Suppressor macrophage (primary cell): Measurements from ENCODE around the gene CARD10.
"Not testable (repeated sequence)": the region's sequence is repeated elsewhere in the genome, so short reads cannot be mapped to it uniquely, and the experiment has no call there.

Experiments used
- DNase-seq, 4 experiments: peaks; one replicate each; pipeline ENCODE4 v3.0.0-alpha.2; 2020 to 2022

Gene CARD10

DNA sequence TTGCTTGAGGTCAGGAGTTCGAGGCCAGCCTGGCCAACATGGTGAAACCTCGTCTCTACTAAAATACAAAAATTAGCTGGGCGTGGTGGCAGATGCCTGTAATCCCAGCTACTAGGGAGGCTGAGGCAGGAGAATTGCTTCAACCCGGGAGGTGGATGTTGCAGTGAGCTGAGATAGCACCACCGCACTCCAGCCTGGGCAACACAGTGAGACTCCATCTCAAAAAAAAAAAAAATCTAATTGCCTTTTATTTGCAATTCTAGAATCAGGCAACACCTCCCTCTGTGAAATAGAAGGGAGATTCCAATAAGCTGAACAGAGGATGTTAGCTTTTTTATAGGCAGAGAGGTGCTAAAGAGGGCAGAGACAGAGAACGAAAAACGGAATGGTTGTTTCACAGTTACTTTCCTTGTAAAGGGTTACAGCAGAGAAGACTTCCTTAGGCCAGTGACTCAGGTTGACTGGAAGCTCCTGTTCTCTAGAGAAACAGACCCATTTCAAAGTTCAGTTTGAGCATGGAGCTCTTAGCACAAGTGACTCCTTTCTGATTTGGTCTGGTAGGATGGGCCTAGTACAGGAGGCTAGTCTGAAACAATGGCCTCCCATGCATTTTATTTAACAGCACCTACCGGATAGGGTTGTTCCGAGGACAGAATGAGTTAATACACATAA is 8.0 kb upstream of the CARD10 start:
- DNase-seq = not testable (repeated sequence)

- no peak for DNase-seq
These were observed 7.2 kb upstream of the CARD10 start for GRCh38 chr22:37526376-37526775.

GRCh38 chr22:37525746-37526350 is 6.6 kb upstream of the CARD10 start:
- peak in 3 of 4 experiments; percentile 20 to 30 (median 23) for DNase-seq

- DNase-seq = peak; percentile 64 to 85 (median 74)
These were observed 6.0 kb upstream of the CARD10 start for GRCh38 chr22:37525073-37525745.

- DNase-seq = no peak
These were observed 3.3 kb upstream of the CARD10 start for GRCh38 chr22:37522482-37522881.

- DNase-seq = no peak
These were observed 2.1 kb upstream of the CARD10 start for GRCh38 chr22:37521236-37521739.

GRCh38 chr22:37520776-37521191 is 1.6 kb upstream of the CARD10 start:
- no peak for DNase-seq

- DNase-seq = no peak
These were observed 527 bp downstream of the CARD10 start for GRCh38 chr22:37518509-37519267.

DNA sequence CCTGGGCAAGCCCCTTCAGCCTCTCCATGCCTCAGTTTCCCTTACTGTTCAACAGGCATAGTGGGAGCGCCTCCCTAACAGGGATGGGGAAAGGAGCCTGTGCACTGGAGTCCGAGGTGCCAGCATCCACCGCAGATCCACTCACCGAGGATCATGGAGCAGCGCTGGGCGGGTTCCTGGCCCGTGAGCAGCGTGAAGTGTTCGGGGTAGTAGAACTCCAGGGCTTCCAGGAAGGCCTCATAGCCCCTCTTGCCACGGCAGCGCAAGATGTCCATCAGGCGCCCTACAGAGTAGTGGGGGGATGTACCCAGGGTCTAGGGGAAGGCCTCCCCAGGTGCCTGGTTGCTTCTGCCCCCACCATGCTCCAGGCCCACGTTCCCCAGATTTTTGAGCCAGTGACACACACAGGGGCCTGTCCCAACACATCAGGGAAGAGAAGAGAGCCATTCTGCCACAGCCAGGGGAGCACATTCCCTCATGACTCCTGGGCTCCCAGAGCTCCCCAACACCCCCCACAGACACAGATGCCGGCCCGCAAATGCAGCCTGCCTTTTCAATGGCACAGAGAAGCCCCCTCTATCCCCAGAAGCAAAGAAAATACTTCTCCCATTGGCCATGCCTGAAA is 1.3 kb downstream of the CARD10 start:
- no peak for DNase-seq

DNA sequence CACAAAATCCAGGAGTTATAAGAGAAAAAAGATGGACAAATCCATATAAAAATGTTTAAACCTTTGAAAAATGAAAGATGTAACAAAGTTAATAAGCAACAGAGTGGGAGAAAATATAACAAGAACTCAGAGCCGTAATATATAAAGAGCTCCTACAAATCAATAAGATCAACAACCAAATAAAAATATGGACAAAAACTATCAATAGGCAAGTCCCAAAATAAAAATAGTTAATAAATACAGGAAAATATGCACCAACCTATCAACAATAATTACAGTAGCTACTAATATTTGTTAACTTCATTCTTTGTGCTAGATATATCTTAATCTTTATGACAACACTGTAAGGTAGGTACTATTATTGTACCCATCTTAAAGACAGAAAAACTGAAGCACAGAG is 2.8 kb downstream of the CARD10 start:
- no peak for DNase-seq

DNA sequence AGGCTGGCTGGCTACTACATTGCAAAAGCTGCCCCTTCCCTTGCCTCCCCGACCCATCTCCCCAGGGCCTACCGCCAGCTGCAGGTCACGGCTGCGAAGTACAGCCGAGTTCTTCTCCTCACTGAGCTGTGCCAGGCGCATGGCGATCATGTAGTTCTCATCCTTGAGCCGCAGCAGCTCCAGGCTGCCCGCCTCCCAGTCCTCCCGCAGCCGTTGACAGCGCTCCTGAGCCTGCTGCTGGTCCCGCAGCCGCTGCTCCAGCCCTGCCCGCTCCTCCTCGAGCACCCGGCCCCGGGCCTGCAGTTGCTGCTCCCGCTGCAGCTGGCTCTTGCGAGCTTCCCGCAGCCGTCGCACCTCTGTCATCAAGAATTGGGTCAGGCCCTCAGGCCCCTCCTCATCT is 3.3 kb downstream of the CARD10 start:
- no peak for DNase-seq

DNA sequence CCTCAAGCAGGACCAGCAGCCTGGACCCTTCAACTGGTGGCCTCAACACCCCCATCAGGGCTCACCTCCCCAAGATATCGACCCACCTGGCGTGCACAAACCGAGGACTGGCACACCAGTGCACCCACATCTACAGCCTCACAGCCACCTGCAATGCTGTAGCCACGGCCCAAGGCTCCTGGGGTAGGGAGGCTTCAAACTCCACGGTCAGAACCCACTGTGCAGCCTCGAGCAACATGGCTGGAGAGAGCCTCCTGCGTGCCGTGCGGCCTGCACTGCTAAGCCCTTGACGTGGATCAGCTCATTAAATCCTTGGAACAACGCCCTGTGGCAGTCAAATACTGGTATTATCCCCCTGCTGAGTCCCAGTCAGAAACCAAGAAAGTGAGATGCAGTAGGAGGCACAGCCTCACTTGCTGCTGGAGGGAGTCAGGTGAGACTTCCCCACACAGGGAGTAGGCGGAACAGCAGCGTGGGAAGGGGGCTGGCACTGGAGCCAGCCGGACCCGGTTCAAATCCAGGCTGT is 4.6 kb downstream of the CARD10 start:
- no peak for DNase-seq

- DNase-seq = no peak
These were observed 7.7 kb downstream of the CARD10 start for GRCh38 chr22:37511395-37512104.

DNA sequence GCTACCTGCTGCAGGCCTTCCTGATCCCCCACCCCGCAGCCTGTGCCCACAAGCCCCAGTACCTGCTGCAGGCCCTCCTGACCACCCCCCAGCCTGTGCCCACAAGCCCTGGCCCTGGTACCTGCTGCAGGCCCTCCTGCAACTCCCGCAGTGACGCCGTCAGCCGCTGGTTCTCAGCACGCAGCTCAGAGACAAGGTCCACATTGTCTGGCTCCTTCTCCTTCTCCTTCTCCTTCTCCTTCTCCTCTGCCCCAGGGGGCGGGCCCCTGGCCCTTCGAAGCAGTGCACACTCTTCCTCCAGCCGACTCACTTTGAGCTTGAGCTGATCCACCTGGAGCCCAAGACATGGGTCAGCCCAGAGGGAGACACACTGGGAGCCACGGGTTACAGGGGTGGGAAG is 9.1 kb downstream of the CARD10 start:
- DNase-seq = no peak

DNA sequence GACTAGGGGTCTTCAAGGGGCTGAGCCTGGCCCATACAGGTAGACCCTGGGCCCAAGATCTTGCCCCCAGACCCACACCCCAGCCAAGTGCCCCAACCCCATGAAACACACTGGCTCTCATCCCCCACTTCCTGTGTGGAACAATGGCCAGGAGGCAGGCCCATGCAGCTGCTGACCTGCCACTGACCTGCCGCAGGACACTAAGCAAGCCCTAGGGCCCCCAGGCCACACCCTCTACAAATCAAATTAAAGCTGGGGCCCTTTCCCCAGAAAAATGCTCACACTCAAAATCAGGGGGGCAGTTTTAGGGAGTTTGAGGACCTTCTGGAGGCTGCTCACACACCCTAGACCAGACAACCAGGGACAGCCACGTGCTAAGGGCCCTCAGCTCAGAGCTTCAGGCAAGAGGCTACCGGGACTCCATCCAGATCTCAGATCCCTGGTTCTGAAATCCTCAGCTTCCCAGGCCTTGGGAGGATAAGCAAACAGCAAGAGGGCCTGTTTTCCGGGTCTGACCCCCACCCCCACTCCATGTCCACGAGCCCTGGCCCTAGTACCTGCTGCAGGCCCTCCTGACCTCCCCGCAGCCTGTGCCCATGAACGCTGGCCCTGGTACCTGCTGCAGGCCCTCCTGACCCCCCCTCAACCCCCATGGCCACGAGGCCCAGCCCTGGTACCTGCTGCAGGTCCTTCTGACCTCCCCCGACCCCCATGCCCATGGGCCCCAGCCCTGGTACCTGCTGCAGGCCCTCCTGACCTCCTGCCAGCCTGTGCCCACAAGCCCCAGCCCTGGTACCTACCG is 10.0 kb downstream of the CARD10 start:
- DNase-seq = no peak

GRCh38 chr22:37508431-37508992 is 10.7 kb downstream of the CARD10 start:
- DNase-seq = no peak

- no peak for DNase-seq
These were observed 11.5 kb downstream of the CARD10 start for GRCh38 chr22:37507731-37508130.

GRCh38 chr22:37505989-37506388 is 13.2 kb downstream of the CARD10 start:
- no peak for DNase-seq

- DNase-seq = no peak
These were observed 13.7 kb downstream of the CARD10 start for GRCh38 chr22:37505565-37505964.

- no peak for DNase-seq
These were observed 14.3 kb downstream of the CARD10 start for GRCh38 chr22:37504964-37505363.
